ENCODE data around the gene IFITM1. TPM values are rescaled to one million over a fixed set of nuclear protein-coding genes. Genes with fewer than 3 reads are reported as not detected.

The IFITM1 gene
- total and polyA plus RNA-seq, 2 of the 8 experiments (the other 6 are each of a cell fraction or from before 2014, with no cell fraction given): 394 to 1,464 TPM

DNA sequence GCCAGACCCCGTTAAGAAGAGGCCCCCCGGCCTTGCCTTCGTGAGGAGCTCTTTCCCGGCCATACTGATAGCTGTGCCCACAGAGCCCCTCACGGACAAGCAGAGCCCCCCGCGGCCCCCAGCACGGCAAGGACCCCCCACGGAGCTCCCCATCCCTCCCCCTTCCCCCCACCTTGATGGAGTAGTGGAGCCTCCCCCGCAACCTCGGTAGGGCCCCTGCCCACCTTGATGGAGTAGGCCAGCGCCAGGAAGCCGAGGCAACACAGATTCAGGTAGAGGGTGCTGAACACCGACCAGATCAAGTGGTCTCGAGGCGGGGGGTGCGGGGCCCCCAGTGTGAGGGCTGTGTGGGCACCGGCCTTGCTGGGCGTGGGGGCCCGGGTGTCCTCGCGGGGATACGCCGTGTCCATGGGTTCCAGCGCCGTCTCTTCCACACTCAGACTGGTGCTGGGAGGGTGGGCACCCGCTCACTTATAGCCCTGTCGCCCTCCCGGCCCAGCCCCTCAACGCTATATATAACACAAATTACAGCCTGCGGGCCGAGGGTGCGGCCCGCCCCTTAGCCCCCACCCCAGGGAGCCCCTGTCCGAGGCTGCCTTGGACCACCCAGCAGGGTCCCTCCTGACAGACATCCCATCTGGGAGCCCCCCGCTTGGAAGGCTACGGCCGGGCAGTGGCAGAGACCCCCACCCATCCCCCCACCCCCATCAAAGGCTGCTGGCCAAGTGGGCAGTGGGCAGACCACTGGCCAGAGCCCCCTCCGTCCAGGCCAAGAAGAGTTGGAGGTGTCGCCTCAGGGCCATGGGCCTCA, 14.6 kb upstream of the IFITM1 start, which contains the start of gene IFITM5 (continued):
- no peak for TF ChIP-seq CHD1 (IDR thresholded peaks at IDR 0.05; ENCODE audit: low read depth, low read length)
- no peak for TF ChIP-seq PHF8 (conservative IDR thresholded peaks at IDR 0.05; ENCODE audit: low read depth, low read length)
- no peak for TF ChIP-seq KDM1A (IDR thresholded peaks at IDR 0.05; ENCODE audit: borderline replicate concordance, low read length)
- no peak for TF ChIP-seq GTF2F1 (IDR thresholded peaks at IDR 0.05; ENCODE audit: borderline replicate concordance, low read depth, low read length)
- no peak for TF ChIP-seq KDM4A (IDR thresholded peaks at IDR 0.05; ENCODE audit: low read depth, low read length, severe bottlenecking)
- TF ChIP-seq, protein P1, sequence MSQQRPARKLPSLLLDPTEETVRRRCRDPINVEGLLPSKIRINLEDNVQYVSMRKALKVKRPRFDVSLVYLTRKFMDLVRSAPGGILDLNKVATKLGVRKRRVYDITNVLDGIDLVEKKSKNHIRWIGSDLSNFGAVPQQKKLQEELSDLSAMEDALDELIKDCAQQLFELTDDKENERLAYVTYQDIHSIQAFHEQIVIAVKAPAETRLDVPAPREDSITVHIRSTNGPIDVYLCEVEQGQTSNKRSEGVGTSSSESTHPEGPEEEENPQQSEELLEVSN (IDR thresholded peaks at IDR 0.05): no peak
- TF ChIP-seq MAFK (IDR thresholded peaks at IDR 0.05; ENCODE audit: low read depth, low read length): no peak
- no peak for TF ChIP-seq YY1 (IDR thresholded peaks at IDR 0.05; ENCODE audit: low read depth, low read length)
- TF ChIP-seq TAF1 (IDR thresholded peaks at IDR 0.05; ENCODE audit: low read depth, low read length): no peak
- no peak for TF ChIP-seq USF2 (IDR thresholded peaks at IDR 0.05; ENCODE audit: low read length)
- no peak for TF ChIP-seq POLR2A (IDR thresholded peaks at IDR 0.05; ENCODE audit: control extremely low read depth in 1 of 2, low read depth in 2 of 2, low read length in 2 of 2)
- no peak for TF ChIP-seq BACH1 (IDR thresholded peaks at IDR 0.05; ENCODE audit: low read length)
